HG02678 (cell line): ENCODE data around the gene RPH3AL.
"Not testable (repeated sequence)": the region's sequence is repeated elsewhere in the genome, so short reads cannot be mapped to it uniquely, and the experiment has no call there.

Experiments used
- ATAC-seq: cut with Tn5 transposase; IDR thresholded peaks from one replicate; pipeline ENCODE4 v1.9.1; 2021; ENCODE audit warnings: mild to moderate bottlenecking, moderate library complexity; ENCODE audit not compliant: unreplicated experiment

The RPH3AL gene

GRCh38 chr17:205817-206216 is 146.8 kb downstream of the RPH3AL start:
- no peak for ATAC-seq

GRCh38 chr17:205148-205669 is 147.4 kb downstream of the RPH3AL start:
- no peak for ATAC-seq

GRCh38 chr17:204427-205147 is 148.0 kb downstream of the RPH3AL start:
- ATAC-seq: no peak

GRCh38 chr17:202501-202951 is 150.1 kb downstream of the RPH3AL start:
- ATAC-seq: no peak

GRCh38 chr17:201736-202135 is 150.9 kb downstream of the RPH3AL start:
- not testable (repeated sequence) for ATAC-seq

- ATAC-seq: not testable (repeated sequence)
These were observed 151.3 kb downstream of the RPH3AL start for GRCh38 chr17:201257-201656.

GRCh38 chr17:200586-200985 is 152.0 kb downstream of the RPH3AL start:
- ATAC-seq: no peak

GRCh38 chr17:199806-200545 is 152.6 kb downstream of the RPH3AL start:
- ATAC-seq: no peak

- ATAC-seq: no peak
These were observed 153.4 kb downstream of the RPH3AL start for GRCh38 chr17:199191-199604.

GRCh38 chr17:198225-198624 is 154.4 kb downstream of the RPH3AL start:
- ATAC-seq: not testable (repeated sequence)

- ATAC-seq: no peak
These were observed 155.3 kb downstream of the RPH3AL start for GRCh38 chr17:197352-197751.

GRCh38 chr17:194828-195602 is 157.6 kb downstream of the RPH3AL start:
- no peak for ATAC-seq

GRCh38 chr17:193841-194806 is 158.5 kb downstream of the RPH3AL start:
- ATAC-seq: no peak

GRCh38 chr17:193426-193810 is 159.2 kb downstream of the RPH3AL start:
- ATAC-seq: no peak

GRCh38 chr17:192666-193425 is 159.8 kb downstream of the RPH3AL start:
- no peak for ATAC-seq

GRCh38 chr17:189444-189843 is 163.2 kb downstream of the RPH3AL start:
- ATAC-seq: no peak

- no peak for ATAC-seq
These were observed 165.5 kb downstream of the RPH3AL start for GRCh38 chr17:187130-187529.

GRCh38 chr17:185445-186138 is 167.0 kb downstream of the RPH3AL start:
- no peak for ATAC-seq

- ATAC-seq: no peak
These were observed 169.6 kb downstream of the RPH3AL start for GRCh38 chr17:183021-183420.
